Hepatocyte (in vitro differentiated cells): Measurements from ENCODE around the gene FLT4.

Experiments
- EZH2 ChIP-seq: fragments of 200-600 bp; sonication (generic); IDR thresholded peaks from 2 replicates; pipeline ENCODE4 v1.6.1; 2016; ENCODE audit warnings: antibody characterized with exemption, mild to moderate bottlenecking, borderline replicate concordance
- TF ChIP-seq, protein P1 (sequence below): fragments of 200-600 bp; sonication (generic); IDR thresholded peaks from 2 replicates; pipeline ENCODE4 v1.5.1; 2016; ENCODE audit warnings: antibody characterized with exemption, mild to moderate bottlenecking; ENCODE audit not compliant: poor library complexity

DNA sequence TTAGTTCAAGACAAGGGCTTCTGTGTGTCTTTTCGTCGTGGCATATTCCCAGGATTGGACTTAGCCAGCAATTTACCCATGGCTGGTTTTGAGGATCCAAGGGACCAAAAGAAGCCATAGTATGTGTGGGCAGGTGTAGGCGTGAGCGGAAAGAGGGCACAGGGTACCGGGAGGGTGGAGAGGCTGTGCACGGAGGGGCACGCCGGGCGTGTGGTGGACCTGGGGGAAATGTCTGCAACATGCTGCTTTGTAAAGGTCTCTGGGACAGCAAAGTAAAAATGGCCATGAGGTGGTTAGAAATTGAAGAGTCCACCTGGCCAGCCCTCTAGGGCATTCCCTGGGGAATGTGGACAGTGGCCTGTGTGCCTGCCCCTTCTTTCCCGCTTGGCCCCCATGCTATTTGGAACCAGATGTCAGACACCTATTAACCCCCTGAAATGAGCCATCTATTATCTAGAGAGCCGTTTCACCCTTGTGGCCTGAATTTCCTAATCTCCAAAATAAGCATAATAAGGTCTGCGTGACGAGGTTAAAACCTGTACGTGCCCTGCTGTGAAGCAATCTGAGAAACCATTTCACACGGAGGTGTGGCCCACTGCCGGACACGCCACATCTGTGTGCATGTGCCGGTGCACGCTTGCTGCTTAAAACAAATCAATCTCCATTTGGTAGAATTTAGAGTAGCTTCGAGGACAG, 5.1 kb downstream of the FLT4 start:
- TF ChIP-seq EZH2, result no peak
- TF ChIP-seq, protein P1, sequence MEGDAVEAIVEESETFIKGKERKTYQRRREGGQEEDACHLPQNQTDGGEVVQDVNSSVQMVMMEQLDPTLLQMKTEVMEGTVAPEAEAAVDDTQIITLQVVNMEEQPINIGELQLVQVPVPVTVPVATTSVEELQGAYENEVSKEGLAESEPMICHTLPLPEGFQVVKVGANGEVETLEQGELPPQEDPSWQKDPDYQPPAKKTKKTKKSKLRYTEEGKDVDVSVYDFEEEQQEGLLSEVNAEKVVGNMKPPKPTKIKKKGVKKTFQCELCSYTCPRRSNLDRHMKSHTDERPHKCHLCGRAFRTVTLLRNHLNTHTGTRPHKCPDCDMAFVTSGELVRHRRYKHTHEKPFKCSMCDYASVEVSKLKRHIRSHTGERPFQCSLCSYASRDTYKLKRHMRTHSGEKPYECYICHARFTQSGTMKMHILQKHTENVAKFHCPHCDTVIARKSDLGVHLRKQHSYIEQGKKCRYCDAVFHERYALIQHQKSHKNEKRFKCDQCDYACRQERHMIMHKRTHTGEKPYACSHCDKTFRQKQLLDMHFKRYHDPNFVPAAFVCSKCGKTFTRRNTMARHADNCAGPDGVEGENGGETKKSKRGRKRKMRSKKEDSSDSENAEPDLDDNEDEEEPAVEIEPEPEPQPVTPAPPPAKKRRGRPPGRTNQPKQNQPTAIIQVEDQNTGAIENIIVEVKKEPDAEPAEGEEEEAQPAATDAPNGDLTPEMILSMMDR, result no peak
